Measurements from ENCODE around the gene PLEKHA1.

The PLEKHA1 gene

DNA sequence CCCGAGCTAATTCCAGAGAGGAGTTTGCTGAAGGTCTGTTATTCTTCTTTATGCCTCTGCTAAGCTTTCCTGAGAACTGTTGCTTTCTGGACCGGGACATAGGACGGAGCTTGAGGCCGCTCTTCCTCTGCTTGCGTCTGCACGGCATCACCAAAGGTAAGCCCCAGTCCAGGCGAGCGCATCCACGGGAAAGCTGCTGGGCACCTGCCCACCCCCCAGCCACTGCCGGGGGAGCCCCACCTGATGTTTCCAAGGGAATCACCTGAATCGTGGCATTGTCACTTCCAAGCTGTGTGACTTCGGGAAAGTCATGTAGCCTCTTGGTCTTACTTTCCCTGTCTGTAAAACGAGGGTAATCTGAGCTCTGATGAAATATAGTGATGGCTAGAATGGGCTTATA is 45.1 kb upstream of the PLEKHA1 start:
- Histone ChIP-seq H3K9me3 (ENCODE audit: insufficient read depth, low read length, severe bottlenecking) (no peaks in the 10 kb centered on the region), H3K4me3 (ENCODE audit: low read depth in 1 of 2, low read length in 2 of 2) (no peak overlapping the region), H3K36me3 (ENCODE audit: insufficient read depth, low read length) (no peaks in the 10 kb centered on the region), H2AFZ (ENCODE audit: low read depth, low read length) (no peak overlapping the region), H3K4me1 (ENCODE audit: insufficient read depth, low read length) (no peaks in the 10 kb centered on the region), H4K20me1 (ENCODE audit: insufficient read depth, low read length) (no peaks in the 10 kb centered on the region), H3K4me2 (ENCODE audit: insufficient read depth, low read length) (no peak overlapping the region), H3K9ac (ENCODE audit: low read depth, low read length) (no peak overlapping the region), H3K79me2 (ENCODE audit: insufficient read depth, low read length) (no peaks in the 10 kb centered on the region), H3K27me3 (ENCODE audit: insufficient read depth, low read length, poor library complexity) (peaks cover 4% of the 10 kb centered on the region), H3K27ac (ENCODE audit: low read length) (no peak overlapping the region)
- ATAC-seq (ENCODE audit: insufficient read depth, low read depth) (no peak), DNase-seq (no peak)
- TF ChIP-seq CTCF (IDR thresholded peaks at IDR 0.05; ENCODE audit: borderline replicate concordance, extremely low read depth, low read length, poor library complexity, severe bottlenecking) (no peak), EZH2 (IDR thresholded peaks at IDR 0.05; ENCODE audit: borderline replicate concordance, low read depth, low read length, severe bottlenecking) (no peak)

GRCh38 chr10:122331100-122331499 is 43.4 kb upstream of the PLEKHA1 start:
- Histone ChIP-seq H3K36me3 (ENCODE audit: insufficient read depth, low read length) (no peaks in the 10 kb centered on the region), H3K79me2 (ENCODE audit: insufficient read depth, low read length) (no peaks in the 10 kb centered on the region), H3K27me3 (ENCODE audit: insufficient read depth, low read length, poor library complexity) (peaks cover 4% of the 10 kb centered on the region), H3K4me3 (ENCODE audit: low read depth in 1 of 2, low read length in 2 of 2) (no peak overlapping the region), H3K4me1 (ENCODE audit: insufficient read depth, low read length) (no peaks in the 10 kb centered on the region), H3K9me3 (ENCODE audit: insufficient read depth, low read length, severe bottlenecking) (no peaks in the 10 kb centered on the region), H3K4me2 (ENCODE audit: insufficient read depth, low read length) (no peak overlapping the region), H4K20me1 (ENCODE audit: insufficient read depth, low read length) (no peaks in the 10 kb centered on the region), H3K9ac (ENCODE audit: low read depth, low read length) (no peak overlapping the region), H3K27ac (ENCODE audit: low read length) (no peak overlapping the region), H2AFZ (ENCODE audit: low read depth, low read length) (no peak overlapping the region)
- ATAC-seq (ENCODE audit: insufficient read depth, low read depth) (no peak), DNase-seq (no peak)
- TF ChIP-seq EZH2 (IDR thresholded peaks at IDR 0.05; ENCODE audit: borderline replicate concordance, low read depth, low read length, severe bottlenecking) (no peak), CTCF (IDR thresholded peaks at IDR 0.05; ENCODE audit: borderline replicate concordance, extremely low read depth, low read length, poor library complexity, severe bottlenecking) (no peak)

DNA sequence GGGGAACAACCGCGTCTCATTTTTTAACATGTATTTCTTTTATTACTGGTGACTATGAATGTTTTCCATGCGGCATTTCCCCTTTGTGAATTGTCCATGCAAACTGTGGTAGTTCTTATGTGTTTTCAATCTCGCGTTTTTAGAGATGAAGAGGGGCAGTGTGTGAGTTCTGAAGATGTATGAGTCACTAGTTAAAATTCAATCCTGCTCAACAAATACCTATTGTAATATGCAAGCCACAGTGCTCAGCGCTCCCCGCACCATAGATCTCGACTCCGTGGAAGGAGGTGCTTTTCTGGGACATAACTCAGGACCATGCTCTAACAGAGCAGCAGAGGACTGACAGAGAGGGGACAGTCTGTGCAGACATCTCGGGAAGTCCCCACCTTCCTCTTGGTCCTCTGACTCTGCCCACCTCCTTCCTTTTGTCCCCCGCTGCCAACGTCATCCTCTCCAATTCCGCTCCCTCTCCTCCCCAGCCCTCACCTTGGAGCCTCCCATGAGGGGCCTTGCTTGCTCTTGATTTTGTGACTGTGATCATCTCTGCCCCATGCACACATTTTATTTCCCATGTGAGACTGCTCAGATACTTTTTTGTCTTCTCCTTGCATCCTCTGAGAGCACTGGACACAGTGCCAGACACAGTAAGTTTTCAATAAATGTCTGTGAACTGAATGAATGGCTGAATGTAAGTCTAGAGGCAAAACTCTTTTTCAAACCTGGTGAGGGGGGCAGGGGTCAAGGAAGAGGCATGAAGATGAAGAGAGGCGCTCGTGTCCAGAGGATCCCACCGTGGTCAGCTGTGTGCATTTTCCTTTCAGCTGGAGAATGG is 42.7 kb upstream of the PLEKHA1 start:
- peaks cover 4% of the 10 kb centered on the region for H3K27me3 ChIP-seq (ENCODE audit: insufficient read depth, low read length, poor library complexity)
- no peak overlapping the region for H2AFZ ChIP-seq (ENCODE audit: low read depth, low read length)
- H3K9ac ChIP-seq (ENCODE audit: low read depth, low read length), result no peak overlapping the region
- ATAC-seq (ENCODE audit: insufficient read depth, low read depth), result no peak
- no peaks in the 10 kb centered on the region for H3K4me1 ChIP-seq (ENCODE audit: insufficient read depth, low read length)
- no peaks in the 10 kb centered on the region for H3K9me3 ChIP-seq (ENCODE audit: insufficient read depth, low read length, severe bottlenecking)
- no peak overlapping the region for H3K27ac ChIP-seq (ENCODE audit: low read length)
- no peaks in the 10 kb centered on the region for H4K20me1 ChIP-seq (ENCODE audit: insufficient read depth, low read length)
- H3K4me2 ChIP-seq (ENCODE audit: insufficient read depth, low read length), result no peak overlapping the region
- no peak overlapping the region for H3K4me3 ChIP-seq (ENCODE audit: low read depth in 1 of 2, low read length in 2 of 2)
- H3K79me2 ChIP-seq (ENCODE audit: insufficient read depth, low read length), result no peaks in the 10 kb centered on the region
- DNase-seq, result no peak
- no peak for TF ChIP-seq CTCF (IDR thresholded peaks at IDR 0.05; ENCODE audit: borderline replicate concordance, extremely low read depth, low read length, poor library complexity, severe bottlenecking)
- no peak for TF ChIP-seq EZH2 (IDR thresholded peaks at IDR 0.05; ENCODE audit: borderline replicate concordance, low read depth, low read length, severe bottlenecking)
- no peaks in the 10 kb centered on the region for H3K36me3 ChIP-seq (ENCODE audit: insufficient read depth, low read length)

Data from DND-41 (cell line).